ENCODE measurements around the gene OASL. TPM values are rescaled to one million over a fixed set of nuclear protein-coding genes. Genes with fewer than 3 reads are reported as not detected.
"Not testable (repeated sequence)": the region's sequence is repeated elsewhere in the genome, so short reads cannot be mapped to it uniquely, and the experiment has no call there.

The OASL gene
- total RNA-seq, 1 experiment from 2014 or later = not detected

DNA sequence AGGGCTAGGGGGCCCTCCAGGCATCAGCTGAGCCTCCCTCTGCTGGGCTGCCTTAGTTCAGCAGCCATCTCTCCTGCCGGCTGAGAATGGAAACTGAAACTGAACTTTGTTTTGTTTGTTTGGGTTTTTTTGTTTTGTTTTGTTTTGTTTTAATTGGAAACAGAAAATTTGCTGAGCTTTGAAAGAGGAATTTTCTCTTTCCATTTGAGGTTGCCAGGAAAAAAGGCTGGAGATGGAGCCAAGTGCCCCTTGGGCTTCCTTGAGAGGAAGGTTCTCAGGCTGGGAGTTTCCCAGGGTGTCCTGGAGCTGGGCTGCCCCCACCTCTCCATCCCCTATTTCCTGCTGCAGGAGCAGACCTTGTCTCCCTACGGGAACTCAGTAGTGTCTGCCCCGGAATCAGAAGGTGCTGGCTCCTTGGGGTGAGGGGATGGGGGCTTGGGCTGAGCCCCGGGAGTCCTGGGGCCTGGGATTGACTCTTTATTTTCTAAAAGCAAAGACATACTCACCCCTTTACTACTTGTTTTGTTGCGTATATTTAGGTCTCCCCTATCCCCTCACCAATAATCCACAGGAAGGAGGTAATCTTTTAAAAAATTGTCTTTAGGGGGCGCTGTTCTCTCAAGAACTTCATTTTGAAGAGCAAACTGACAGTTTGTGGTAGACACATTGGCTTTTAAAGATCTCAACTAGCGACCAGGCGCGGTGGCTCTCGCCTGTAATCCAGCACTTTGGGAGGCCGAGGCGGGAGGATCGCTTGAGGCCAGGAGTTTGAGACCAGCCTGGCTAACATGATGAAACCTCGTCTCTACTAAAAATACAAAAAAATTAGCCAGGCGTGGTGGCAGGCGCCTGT, 21.3 kb upstream of the OASL start:
- in situ Hi-C loops (cut with HindIII; ENCODE audit: low sequenced_read_pairs) = no loop called here
- DNase-seq (ENCODE audit: low spot score) = peak; percentile 43

- in situ Hi-C loops (cut with HindIII; ENCODE audit: low sequenced_read_pairs) = no loop called here
Observed at GRCh38 chr12:121059031-121059898, 20.2 kb upstream of the OASL start.

GRCh38 chr12:121057794-121058193, 18.7 kb upstream of the OASL start:
- no peak for DNase-seq (ENCODE audit: low spot score)
- in situ Hi-C loops (cut with HindIII; ENCODE audit: low sequenced_read_pairs) = no loop called here

More at GRCh38 chr12:121059031-121059898, 20.2 kb upstream of the OASL start:
- no peak for DNase-seq (ENCODE audit: low spot score)

DNA sequence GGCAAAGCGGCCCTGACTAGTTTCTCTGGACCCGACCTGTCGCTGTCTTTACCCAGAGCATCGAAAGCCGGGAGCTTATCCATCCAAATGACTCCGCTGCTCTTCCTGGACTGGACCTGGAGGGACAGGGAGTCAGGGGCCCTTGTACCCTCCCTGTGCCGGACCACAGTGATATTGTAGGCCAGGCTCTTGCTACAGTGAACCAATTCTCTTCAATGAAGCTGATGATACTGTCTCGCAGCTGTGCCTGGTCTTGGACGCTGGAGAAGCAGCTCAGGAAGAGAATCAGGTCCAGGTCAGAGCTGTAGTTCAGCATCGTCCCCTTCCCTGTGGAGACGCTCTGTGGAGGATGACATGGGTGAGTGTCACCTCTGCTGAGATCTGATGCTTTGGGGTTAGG, 14.7 kb upstream of the OASL start:
- in situ Hi-C loops (cut with HindIII; ENCODE audit: low sequenced_read_pairs) = no loop called here
- no peak for DNase-seq (ENCODE audit: low spot score)

GRCh38 chr12:121050725-121051124, 11.7 kb upstream of the OASL start:
- DNase-seq (ENCODE audit: low spot score) = peak; percentile 15
- in situ Hi-C loops (cut with HindIII; ENCODE audit: low sequenced_read_pairs) = no loop called here

GRCh38 chr12:121048442-121048841, 9.4 kb upstream of the OASL start:
- in situ Hi-C loops (cut with HindIII; ENCODE audit: low sequenced_read_pairs) = no loop called here
- no peak for DNase-seq (ENCODE audit: low spot score)

DNA sequence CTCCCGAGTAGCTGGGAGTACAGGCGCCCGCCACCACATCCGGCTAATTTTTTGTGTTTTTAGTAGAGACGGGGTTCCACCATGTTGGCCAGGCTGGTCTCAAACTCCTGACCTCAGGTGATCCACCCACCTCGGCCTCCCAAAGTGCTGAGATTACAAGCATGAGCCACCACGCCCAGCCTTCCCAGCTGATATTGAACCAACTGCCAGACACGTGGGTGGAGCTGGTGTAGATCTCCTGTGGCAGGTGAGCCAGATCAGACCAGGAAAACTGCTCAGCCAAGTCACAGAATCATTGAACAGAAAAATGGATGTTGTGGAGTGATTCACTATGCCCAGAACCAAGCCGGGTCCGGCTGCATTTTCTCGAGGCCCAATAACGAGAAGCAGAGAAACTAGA, 8.4 kb upstream of the OASL start:
- in situ Hi-C loops (cut with HindIII; ENCODE audit: low sequenced_read_pairs); DNase-seq (ENCODE audit: low spot score): not testable (repeated sequence)

DNA sequence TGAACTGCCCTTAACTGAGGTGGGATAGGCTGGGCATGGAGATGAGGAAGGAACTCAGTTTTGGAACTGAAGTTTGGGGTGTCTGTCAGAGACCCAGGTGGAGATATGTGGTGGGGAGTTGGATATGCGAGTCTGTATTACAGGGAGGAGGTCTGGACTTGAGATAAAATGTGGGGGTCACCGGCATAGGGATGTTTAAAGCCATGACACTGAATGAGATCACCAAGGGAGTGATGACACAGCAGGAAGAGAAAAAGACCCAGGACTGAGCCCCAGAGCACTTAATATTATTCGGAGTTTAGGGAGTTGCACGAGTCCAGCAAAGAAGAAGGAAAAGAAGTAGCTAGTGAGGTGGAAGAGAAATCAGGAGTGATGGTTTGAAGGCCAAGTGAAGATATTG, 4.0 kb upstream of the OASL start:
- in situ Hi-C loops (cut with HindIII; ENCODE audit: low sequenced_read_pairs) = no loop called here
- DNase-seq (ENCODE audit: low spot score) = no peak

DNA sequence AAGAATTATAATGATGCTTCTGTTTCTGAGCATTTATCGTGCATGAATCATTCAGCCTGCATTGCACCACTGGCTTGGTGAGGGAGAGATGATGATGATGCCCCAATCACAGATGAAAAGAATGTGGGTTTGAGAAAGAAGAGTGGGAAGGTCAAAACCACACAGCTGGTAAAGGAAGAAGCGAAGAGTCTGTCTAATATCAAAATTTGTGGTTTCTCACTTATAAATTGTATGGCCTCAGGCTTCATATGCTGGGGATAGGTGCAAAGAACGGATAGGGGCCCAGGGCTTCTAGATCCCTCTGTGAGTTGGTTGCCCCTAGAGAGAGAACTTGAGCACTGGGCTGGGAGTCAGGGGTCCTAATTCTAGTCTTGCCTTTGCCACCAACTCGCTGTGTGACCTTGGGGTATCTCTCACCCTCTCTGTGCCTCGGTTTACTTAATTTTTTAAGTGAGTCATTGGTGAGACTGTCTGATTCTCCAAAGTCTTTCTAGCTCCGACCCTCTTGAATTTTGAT, 2.2 kb downstream of the OASL start:
- in situ Hi-C loops (cut with HindIII; ENCODE audit: low sequenced_read_pairs) = no loop called here

GRCh38 chr12:121034616-121035305, 4.3 kb downstream of the OASL start:
- DNase-seq (ENCODE audit: low spot score) = no peak
- in situ Hi-C loops (cut with HindIII; ENCODE audit: low sequenced_read_pairs) = no loop called here

More for the DNA sequence above, 2.2 kb downstream of the OASL start:
- no peak for DNase-seq (ENCODE audit: low spot score)

DNA sequence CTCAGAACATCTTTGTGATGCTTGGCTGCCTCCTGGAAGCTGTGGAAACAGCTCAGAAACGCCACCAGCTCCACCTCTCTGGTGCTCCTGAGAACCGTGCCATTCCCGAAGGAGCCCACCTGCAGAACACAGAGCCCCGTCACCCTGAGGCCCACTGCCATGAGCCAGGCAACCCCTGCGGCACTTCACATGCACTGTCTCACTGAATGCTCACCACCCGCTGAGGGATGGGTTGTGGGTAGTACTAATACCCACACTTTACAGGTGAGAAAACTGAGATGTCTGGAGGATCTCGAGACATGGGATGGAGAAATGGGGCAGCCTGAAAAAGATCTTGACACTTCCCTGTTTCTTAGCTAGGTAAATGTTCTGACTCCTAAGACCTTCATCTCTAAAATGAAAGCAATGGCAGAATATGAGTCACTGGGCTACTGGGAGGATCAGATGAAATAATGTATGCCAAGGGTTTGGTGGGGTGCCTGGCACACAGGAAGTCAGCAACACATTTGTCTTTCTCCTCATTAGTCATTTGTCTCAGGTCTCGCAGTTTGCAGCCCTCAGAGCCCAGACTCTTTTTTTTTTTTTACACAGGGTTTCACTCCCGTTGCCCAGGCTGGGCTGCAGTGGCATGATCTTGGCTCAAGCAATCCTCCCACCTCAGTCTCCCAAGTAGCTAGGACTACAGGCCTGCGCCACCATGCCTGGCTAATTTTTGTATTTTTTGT, 5.3 kb downstream of the OASL start:
- no peak for DNase-seq (ENCODE audit: low spot score)
- in situ Hi-C loops (cut with HindIII; ENCODE audit: low sequenced_read_pairs) = no loop called here

DNA sequence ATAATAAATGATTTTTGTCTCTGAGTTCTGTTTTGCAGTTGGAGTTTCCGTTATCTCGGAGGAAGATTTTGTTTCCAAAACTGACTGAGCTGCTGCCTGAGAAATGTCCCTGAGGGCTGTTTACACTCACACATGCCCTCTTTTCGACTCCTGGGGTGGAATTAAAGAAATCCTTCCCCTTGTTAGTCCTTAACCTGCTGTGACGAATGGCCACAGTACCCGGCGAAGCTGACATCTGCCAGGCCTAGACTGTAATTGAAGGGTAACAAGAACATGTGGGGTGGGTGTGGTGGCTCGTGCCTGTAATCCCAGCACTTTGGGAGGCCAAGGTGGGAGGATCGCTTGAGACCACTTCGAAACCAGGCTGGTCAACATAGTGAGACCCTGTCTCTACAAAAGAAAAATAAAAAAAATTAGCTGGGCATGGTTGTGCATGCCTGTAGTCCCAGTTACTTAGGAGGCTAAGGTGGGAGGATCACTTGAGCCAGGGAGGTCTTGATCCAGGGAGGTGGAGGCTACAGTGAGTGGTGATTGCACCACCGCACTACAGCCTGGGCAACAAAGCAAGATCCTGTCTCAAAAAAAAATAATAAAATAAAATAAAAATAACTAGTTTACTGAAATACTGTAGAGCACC, 8.4 kb downstream of the OASL start:
- in situ Hi-C loops (cut with HindIII; ENCODE audit: low sequenced_read_pairs) = no loop called here
- no peak for DNase-seq (ENCODE audit: low spot score)

- no peak for DNase-seq (ENCODE audit: low spot score)
- in situ Hi-C loops (cut with HindIII; ENCODE audit: low sequenced_read_pairs) = no loop called here
Observed at GRCh38 chr12:121026274-121027045, 12.6 kb downstream of the OASL start.

- no peak for DNase-seq (ENCODE audit: low spot score)
- in situ Hi-C loops (cut with HindIII; ENCODE audit: low sequenced_read_pairs) = no loop called here
Observed at GRCh38 chr12:121025442-121026226, 13.4 kb downstream of the OASL start.

- in situ Hi-C loops (cut with HindIII; ENCODE audit: low sequenced_read_pairs) = no loop called here
- DNase-seq (ENCODE audit: low spot score) = no peak
Observed at GRCh38 chr12:121023799-121024198, 15.2 kb downstream of the OASL start.

DNA sequence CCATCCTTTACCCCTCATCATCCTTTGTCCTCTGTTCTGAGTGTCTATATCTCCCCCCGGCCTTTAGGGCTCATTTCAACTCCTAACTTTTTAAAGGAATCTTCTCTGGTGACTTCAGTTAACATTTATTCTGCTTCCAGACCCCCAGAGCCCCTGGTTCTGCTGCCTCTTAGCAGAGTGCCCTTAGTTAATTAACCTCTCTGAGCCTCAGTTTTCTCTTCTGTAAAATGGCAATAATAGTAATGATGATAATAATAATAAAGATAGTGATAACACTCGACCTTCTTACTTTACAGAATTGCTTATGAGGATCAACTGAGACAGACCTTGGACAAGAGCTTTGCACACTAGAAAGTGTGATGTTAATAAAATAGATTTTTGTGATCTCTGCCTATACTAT, 16.3 kb downstream of the OASL start:
- in situ Hi-C loops (cut with HindIII; ENCODE audit: low sequenced_read_pairs) = no loop called here
- no peak for DNase-seq (ENCODE audit: low spot score)

DNA sequence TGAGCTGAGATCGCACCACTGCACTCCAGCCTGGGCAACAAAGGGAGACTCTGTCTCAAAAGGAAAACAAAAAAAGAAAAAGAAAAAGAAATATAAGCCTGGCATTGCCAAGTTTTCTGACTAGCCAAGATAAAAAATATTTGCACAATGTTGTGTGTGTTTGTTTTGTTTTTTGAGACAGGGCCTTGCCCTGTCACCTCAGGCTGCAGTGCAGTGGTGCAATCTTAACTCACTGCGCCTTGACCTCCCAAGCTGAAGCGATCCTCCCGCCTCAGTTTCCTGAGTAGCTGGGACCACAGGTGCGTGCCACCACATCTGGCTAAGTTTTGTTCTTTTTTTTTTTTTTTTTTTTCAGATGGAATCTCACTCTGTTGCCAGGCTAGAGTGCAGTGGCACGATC, 17.3 kb downstream of the OASL start:
- no peak for DNase-seq (ENCODE audit: low spot score)
- in situ Hi-C loops (cut with HindIII; ENCODE audit: low sequenced_read_pairs) = no loop called here

Measured in G401 (cell line).